HG03558 (cell line): ENCODE measurements around the gene CPEB1.
"Not testable (repeated sequence)": the region's sequence is repeated elsewhere in the genome, so short reads cannot be mapped to it uniquely, and the experiment has no call there.

Experiments used
- ATAC-seq: cut with Tn5 transposase; IDR thresholded peaks from one replicate; pipeline ENCODE4 v1.9.1; 2021; ENCODE audit warnings: moderate number of reproducible peaks; ENCODE audit not compliant: unreplicated experiment; ENCODE audit errors: extremely low read depth

Gene CPEB1

GRCh38 chr15:82532383-82532990 lies 114.7 kb downstream of the CPEB1 start:
- ATAC-seq = no peak

GRCh38 chr15:82531496-82532382 lies 115.4 kb downstream of the CPEB1 start:
- no peak for ATAC-seq

- no peak for ATAC-seq
These were observed 116.4 kb downstream of the CPEB1 start for GRCh38 chr15:82530606-82531379.

- ATAC-seq = no peak
These were observed 117.2 kb downstream of the CPEB1 start for GRCh38 chr15:82530006-82530405.

- not testable (repeated sequence) for ATAC-seq
These were observed 133.6 kb downstream of the CPEB1 start for GRCh38 chr15:82513587-82513986.

- not testable (repeated sequence) for ATAC-seq
These were observed 139.5 kb downstream of the CPEB1 start for GRCh38 chr15:82507693-82508092.

- not testable (repeated sequence) for ATAC-seq
These were observed 140.1 kb downstream of the CPEB1 start for GRCh38 chr15:82507087-82507486.

- not testable (repeated sequence) for ATAC-seq
These were observed 141.3 kb downstream of the CPEB1 start for GRCh38 chr15:82505842-82506241.

GRCh38 chr15:82504074-82504473 lies 143.1 kb downstream of the CPEB1 start:
- not testable (repeated sequence) for ATAC-seq

- ATAC-seq = not testable (repeated sequence)
These were observed 144.3 kb downstream of the CPEB1 start for GRCh38 chr15:82502700-82503339.

- not testable (repeated sequence) for ATAC-seq
These were observed 146.4 kb downstream of the CPEB1 start for GRCh38 chr15:82500772-82501171.

GRCh38 chr15:82497978-82498377 lies 149.2 kb downstream of the CPEB1 start:
- not testable (repeated sequence) for ATAC-seq
